Astrocyte of the spinal cord (primary cell): ENCODE results near the gene RRM2.

Source experiments
- DNase-seq: peaks from one replicate; pipeline ENCODE4 v3.0.0; 2011; ENCODE audit warnings: low read depth, low spot score
- H3K4me3 ChIP-seq: 2 replicates; pipeline ENCODE4 v1.5.1; 2011; ENCODE audit warnings: low read depth, mild to moderate bottlenecking, low read length, moderate library complexity
- CTCF ChIP-seq: IDR thresholded peaks from 2 replicates; pipeline ENCODE4 v1.5.1; 2012; ENCODE audit warnings: low read depth, mild to moderate bottlenecking, low read length, inconsistent platforms
- in situ Hi-C: cut with HindIII; loops from 2 replicates; pipeline ENCODE4 v1.10.0; 2017; ENCODE audit warnings: low sequenced_read_pairs

The RRM2 gene

DNA sequence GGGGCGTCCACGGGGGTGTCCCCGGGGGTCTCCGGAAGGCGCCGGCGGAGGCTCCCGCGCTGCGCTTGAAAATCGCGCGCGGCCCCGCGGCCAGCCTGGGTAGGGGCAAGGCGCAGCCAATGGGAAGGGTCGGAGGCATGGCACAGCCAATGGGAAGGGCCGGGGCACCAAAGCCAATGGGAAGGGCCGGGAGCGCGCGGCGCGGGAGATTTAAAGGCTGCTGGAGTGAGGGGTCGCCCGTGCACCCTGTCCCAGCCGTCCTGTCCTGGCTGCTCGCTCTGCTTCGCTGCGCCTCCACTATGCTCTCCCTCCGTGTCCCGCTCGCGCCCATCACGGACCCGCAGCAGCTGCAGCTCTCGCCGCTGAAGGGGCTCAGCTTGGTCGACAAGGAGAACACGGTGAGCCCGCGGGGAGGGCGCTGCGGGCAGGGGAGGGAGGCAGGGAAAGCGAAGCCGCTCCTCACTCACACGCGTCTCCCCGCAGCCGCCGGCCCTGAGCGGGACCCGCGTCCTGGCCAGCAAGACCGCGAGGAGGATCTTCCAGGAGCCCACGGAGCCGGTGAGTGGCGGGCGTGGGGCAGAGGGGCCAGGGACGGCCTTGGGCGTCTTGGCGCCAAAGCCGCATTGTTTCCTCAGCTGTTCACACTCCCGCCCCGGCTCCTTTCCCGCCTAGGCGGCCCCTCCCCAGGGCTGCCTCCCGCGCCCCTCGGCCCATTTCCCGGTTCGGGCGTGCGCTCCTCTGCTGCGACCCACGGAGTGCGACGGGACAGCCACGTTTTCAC lies at the start of gene RRM2:
Gene RRM2, plus strand, starts transcription at position 240 of the 781 bp plus-strand sequence. Its CDS starts 60 bp downstream, at position 300.
- TF ChIP-seq CTCF: no peak
- DNase-seq: peak; percentile 91
- peak within 1 kb of the TSS; percentile 68 for H3K4me3 ChIP-seq
- in situ Hi-C loops: no loop called here

- no peak for TF ChIP-seq CTCF
- DNase-seq: no peak
- no peak overlapping the region for H3K4me3 ChIP-seq
- in situ Hi-C loops: no loop called here
Measured at GRCh38 chr2:10073706-10074105, 48.8 kb upstream of the RRM2 start.

DNA sequence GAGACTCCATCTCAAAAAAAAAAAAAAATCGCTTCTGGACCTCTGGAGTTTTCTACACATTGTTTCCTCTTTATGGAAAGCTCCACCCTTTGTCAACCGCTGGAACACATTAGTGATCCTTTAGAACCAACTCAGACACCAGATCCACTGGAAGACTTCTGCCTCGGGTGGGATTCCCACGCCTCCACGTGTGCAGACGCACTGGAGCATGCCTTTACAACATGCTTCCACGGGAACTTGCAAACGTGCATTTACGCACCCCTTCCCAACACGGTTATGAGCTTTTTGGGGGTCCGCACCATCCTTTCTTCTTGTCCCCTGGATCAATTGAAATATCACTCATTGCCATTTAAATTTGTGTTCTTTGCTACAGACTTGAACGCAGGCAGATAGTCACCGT lies 47.4 kb upstream of the RRM2 start:
- H3K4me3 ChIP-seq: no peak overlapping the region
- DNase-seq: no peak
- in situ Hi-C loops: no loop called here
- no peak for TF ChIP-seq CTCF

GRCh38 chr2:10075571-10076209 lies 46.8 kb upstream of the RRM2 start:
- in situ Hi-C loops: no loop called here
- no peak overlapping the region for H3K4me3 ChIP-seq
- TF ChIP-seq CTCF: no peak
- no peak for DNase-seq

DNA sequence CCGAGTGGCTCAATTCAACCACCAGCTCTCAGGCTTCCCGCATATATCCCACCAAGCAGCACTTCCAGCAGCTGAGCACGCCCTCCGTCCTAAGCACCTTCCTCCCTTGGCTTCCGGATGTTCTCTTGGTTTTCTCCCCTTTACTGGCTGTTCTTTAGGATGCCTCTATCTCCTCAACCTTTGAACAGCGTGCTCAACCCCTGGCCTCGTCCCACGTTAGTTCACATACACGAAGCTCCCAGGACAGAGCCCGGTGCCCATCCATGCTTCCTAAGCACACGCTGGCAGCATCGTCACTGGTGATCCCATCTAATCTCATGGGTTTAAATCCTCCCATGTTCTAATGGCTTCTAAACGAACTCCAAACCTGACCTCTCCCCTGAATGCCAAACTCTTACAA lies 46.0 kb upstream of the RRM2 start:
- in situ Hi-C loops: no loop called here
- H3K4me3 ChIP-seq: no peak overlapping the region
- TF ChIP-seq CTCF: no peak
- DNase-seq: no peak

DNA sequence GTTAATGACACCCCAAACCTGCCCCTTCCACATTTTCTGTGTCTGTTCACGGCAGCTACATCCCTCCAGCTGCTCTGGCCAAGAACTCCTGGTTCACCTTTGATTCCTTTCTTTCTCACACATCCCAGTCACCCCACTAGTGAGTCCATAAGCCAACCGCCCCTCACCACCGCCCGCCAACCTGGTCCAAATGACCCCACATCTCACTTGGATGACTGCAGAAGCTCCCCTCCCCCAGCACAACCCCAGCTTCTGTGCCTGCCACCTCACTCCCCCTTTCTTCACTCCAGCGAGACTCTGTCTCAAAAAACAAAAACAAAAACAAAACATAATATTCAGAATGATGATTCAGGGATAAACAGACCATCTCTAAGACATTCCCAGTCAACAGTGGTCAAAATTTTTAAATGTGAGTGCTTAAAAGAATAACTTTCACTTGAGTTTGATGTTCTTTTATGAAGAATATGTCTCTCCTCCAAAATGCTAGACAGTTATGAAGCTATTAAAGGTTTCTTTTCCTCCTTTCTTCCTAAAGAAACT lies 45.5 kb upstream of the RRM2 start:
- H3K4me3 ChIP-seq: no peak overlapping the region
- TF ChIP-seq CTCF: no peak
- in situ Hi-C loops: no loop called here
- DNase-seq: no peak
